ENCODE measurements around the gene SCAMP1.

DNA sequence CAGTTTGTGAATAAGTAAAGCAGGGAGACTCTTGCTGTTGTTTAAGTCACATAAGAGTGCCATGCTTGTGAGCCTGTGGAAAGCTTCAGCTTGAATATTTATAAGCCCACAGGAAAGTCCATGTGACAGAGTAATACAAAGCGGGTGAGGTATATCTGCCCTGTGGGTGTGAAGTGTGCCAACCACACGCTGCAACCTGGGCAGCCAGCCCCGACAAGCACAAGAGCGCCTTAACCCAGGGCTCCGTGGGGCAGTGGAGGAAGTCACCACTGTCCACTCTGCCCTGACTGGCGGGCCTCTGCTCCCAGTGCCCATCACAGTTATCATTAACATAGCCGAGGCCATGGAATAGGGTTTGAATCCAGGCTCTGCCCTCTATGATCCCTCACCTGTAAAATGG, 132.2 kb downstream of the SCAMP1 start:
- TF ChIP-seq POLR2A (IDR thresholded peaks at IDR 0.05; ENCODE audit: low read length) (no peak), GATA1 (IDR thresholded peaks at IDR 0.05; ENCODE audit: low read depth, low read length) (no peak)
